Measurements from ENCODE around the gene MUC20. TPM values are rescaled to one million over a fixed set of nuclear protein-coding genes. Genes with fewer than 3 reads are reported as not detected.

MUC20 gene
- total RNA-seq, 1 experiment from 2014 or later, result not detected

DNA sequence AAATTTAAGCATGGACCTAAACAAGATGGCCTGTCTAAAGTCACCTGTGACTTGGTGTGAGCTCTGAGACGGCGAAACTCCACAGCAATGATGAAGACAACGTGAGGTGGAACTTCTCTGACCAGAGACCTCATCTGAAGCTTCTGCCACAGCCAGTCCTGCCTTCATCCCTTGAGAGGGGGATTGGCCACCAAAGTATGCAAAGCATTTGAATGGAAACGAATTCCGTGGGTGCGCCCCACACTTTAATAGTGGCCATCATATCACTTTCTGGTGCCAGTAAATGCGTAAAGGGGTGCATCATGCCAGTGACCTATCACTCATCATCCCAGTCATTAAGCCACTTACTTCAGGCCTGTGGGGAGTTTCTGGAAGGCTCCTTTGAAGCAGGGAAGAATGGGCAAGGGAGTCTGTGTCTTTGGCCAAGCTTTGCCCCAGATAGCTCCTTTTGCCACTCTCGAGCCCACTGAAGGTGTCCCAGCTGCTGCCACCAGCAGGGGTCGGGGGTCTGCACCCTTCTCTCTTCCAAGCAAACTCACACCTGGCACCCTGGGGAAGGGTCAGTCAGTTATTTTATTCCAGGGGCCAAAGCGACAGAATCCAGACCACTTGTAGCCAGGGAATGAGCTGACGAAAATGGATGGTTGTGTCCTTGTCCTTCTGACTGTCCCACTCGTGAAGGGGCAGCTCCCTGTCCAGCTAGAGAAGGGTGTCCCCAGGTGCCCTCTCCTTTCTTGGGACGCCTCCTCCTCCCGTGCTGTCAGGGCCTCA lies 17.7 kb downstream of the MUC20 start:
- no peaks in the 10 kb centered on the region for H3K36me3 ChIP-seq (ENCODE audit: control insufficient read depth, insufficient read depth, low read length)
- no peak overlapping the region for H3K27ac ChIP-seq (ENCODE audit: low read length)
- ATAC-seq, result no peak
- in situ Hi-C loops (cut with HindIII; ENCODE audit: low pct_unique_long_range_greater_than_20kb, low sequenced_read_pairs), result no loop called here
- DNase-seq (ENCODE audit: low read depth, low spot score), result no peak
- ChIA-PET POLR2A (no interaction called here), CTCF (interaction anchor here (0.6 to 0.9 kb wide), 2 partner anchors 112 to 784 kb away, joined by 3 to 4 read pairs; no protein-coding TSS in a partner anchor)
- no peak overlapping the region for H3K4me3 ChIP-seq (ENCODE audit: low read depth in 2 of 2, low read length in 2 of 2)
- H3K4me1 ChIP-seq (ENCODE audit: control insufficient read depth, insufficient read depth, low read length), result peaks cover 1% of the 10 kb centered on the region; the same call in 1 of the 2 replicates
- TF ChIP-seq, protein P1, sequence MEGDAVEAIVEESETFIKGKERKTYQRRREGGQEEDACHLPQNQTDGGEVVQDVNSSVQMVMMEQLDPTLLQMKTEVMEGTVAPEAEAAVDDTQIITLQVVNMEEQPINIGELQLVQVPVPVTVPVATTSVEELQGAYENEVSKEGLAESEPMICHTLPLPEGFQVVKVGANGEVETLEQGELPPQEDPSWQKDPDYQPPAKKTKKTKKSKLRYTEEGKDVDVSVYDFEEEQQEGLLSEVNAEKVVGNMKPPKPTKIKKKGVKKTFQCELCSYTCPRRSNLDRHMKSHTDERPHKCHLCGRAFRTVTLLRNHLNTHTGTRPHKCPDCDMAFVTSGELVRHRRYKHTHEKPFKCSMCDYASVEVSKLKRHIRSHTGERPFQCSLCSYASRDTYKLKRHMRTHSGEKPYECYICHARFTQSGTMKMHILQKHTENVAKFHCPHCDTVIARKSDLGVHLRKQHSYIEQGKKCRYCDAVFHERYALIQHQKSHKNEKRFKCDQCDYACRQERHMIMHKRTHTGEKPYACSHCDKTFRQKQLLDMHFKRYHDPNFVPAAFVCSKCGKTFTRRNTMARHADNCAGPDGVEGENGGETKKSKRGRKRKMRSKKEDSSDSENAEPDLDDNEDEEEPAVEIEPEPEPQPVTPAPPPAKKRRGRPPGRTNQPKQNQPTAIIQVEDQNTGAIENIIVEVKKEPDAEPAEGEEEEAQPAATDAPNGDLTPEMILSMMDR (IDR thresholded peaks at IDR 0.05), result no peak
- TF ChIP-seq, protein P2, sequence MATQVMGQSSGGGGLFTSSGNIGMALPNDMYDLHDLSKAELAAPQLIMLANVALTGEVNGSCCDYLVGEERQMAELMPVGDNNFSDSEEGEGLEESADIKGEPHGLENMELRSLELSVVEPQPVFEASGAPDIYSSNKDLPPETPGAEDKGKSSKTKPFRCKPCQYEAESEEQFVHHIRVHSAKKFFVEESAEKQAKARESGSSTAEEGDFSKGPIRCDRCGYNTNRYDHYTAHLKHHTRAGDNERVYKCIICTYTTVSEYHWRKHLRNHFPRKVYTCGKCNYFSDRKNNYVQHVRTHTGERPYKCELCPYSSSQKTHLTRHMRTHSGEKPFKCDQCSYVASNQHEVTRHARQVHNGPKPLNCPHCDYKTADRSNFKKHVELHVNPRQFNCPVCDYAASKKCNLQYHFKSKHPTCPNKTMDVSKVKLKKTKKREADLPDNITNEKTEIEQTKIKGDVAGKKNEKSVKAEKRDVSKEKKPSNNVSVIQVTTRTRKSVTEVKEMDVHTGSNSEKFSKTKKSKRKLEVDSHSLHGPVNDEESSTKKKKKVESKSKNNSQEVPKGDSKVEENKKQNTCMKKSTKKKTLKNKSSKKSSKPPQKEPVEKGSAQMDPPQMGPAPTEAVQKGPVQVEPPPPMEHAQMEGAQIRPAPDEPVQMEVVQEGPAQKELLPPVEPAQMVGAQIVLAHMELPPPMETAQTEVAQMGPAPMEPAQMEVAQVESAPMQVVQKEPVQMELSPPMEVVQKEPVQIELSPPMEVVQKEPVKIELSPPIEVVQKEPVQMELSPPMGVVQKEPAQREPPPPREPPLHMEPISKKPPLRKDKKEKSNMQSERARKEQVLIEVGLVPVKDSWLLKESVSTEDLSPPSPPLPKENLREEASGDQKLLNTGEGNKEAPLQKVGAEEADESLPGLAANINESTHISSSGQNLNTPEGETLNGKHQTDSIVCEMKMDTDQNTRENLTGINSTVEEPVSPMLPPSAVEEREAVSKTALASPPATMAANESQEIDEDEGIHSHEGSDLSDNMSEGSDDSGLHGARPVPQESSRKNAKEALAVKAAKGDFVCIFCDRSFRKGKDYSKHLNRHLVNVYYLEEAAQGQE (IDR thresholded peaks at IDR 0.05; ENCODE audit: insufficient read depth in 1 of 2, low read depth in 2 of 2, low read length in 1 of 2), result no peak
- no peak for TF ChIP-seq TCF7L2 (IDR thresholded peaks at IDR 0.05; ENCODE audit: low read depth, low read length)
- no peak for TF ChIP-seq SIN3A (IDR thresholded peaks at IDR 0.05; ENCODE audit: borderline replicate concordance, insufficient read depth, low read depth, low read length)
- no peak for TF ChIP-seq POLR2AphosphoS5 (IDR thresholded peaks at IDR 0.05; ENCODE audit: low read depth, low read length)
- H3K9me3 ChIP-seq (ENCODE audit: control insufficient read depth, insufficient read depth, low read depth, low read length), result no peaks in the 10 kb centered on the region
- BruUV-seq (replicated peaks), result no TSS peak
- peaks cover 6% of the 10 kb centered on the region; the same call in 1 of the 2 replicates for H3K27me3 ChIP-seq (ENCODE audit: control insufficient read depth, insufficient read depth, low read length)
- intact Hi-C loops (cut with micrococcal nuclease; ENCODE audit: unreplicated experiment), result no loop called here

DNA sequence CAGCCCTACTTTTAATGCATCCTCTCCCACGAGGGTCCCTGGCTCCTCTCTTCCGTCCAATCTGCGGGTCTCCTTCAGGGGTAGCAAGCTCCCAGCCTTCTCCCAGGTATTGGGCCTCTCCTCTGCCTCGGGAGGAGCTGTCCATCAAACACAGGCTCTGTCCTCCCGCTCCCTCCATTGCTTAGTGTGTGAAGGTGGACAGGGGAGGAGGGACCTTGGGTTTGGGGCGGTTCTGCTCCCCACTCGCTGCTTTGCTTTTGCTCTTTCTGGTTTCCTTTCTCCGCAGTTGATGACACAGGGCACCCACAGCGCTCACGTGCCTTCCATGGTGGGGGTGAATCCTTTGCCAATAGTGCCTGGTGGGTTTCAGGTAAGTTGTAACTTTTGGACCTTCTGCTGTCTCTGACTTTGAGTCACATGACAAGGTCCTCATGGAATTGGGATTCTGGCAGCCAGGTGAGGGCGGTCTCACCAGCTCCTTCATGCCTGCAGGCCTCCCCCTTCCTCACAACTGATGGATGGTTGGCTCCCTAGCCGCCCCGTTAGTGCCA lies 18.9 kb downstream of the MUC20 start:
- no peak for TF ChIP-seq TCF7L2 (IDR thresholded peaks at IDR 0.05; ENCODE audit: low read depth, low read length)
- TF ChIP-seq, protein P1 (IDR thresholded peaks at IDR 0.05), result no peak
- TF ChIP-seq, protein P2 (IDR thresholded peaks at IDR 0.05; ENCODE audit: insufficient read depth in 1 of 2, low read depth in 2 of 2, low read length in 1 of 2), result no peak
- TF ChIP-seq SIN3A (IDR thresholded peaks at IDR 0.05; ENCODE audit: borderline replicate concordance, insufficient read depth, low read depth, low read length), result no peak
- no peak for TF ChIP-seq POLR2AphosphoS5 (IDR thresholded peaks at IDR 0.05; ENCODE audit: low read depth, low read length)
- H3K9me3 ChIP-seq (ENCODE audit: control insufficient read depth, insufficient read depth, low read depth, low read length), result no peaks in the 10 kb centered on the region
- no peaks in the 10 kb centered on the region for H3K36me3 ChIP-seq (ENCODE audit: control insufficient read depth, insufficient read depth, low read length)
- no peak overlapping the region for H3K27ac ChIP-seq (ENCODE audit: low read length)
- CTCF ChIA-PET, result interaction anchor here (0.6 kb wide), 1 partner anchor 11 kb away, joined by 3 read pairs; no protein-coding TSS in a partner anchor
- no peaks in the 10 kb centered on the region for H3K4me1 ChIP-seq (ENCODE audit: control insufficient read depth, insufficient read depth, low read length)
- ATAC-seq, result 0 out of 2 replicates have a peak, but pooled peaks have one; percentile 49
- peaks cover 6% of the 10 kb centered on the region; the same call in 1 of the 2 replicates for H3K27me3 ChIP-seq (ENCODE audit: control insufficient read depth, insufficient read depth, low read length)
- POLR2A ChIA-PET, result no interaction called here
- intact Hi-C loops (cut with micrococcal nuclease; ENCODE audit: unreplicated experiment) (no loop called here), in situ Hi-C loops (cut with HindIII; ENCODE audit: low pct_unique_long_range_greater_than_20kb, low sequenced_read_pairs) (no loop called here)
- H3K4me3 ChIP-seq (ENCODE audit: low read depth in 2 of 2, low read length in 2 of 2), result no peak overlapping the region
- no peak for DNase-seq (ENCODE audit: low read depth, low spot score)
- no TSS peak for BruUV-seq (replicated peaks)
